PC-9 (cell line): ENCODE measurements around the gene ZFHX3.

ENCODE experiments used
- EZH2 ChIP-seq: fragments of 200-600 bp; sonication (generic); IDR thresholded peaks from 2 replicates; pipeline ENCODE4 v1.8.0; 2017; ENCODE audit warnings: antibody characterized with exemption, low read depth
- TF ChIP-seq, protein P1 (sequence below): fragments of 200-600 bp; sonication (generic); conservative IDR thresholded peaks from 2 replicates; pipeline ENCODE4 v1.6.1; 2017; ENCODE audit warnings: mixed run types, antibody characterized with exemption, mild to moderate bottlenecking, moderate library complexity

GRCh38 chr16:72743011-72743761, 304.7 kb downstream of the ZFHX3 start:
- TF ChIP-seq, protein P1, sequence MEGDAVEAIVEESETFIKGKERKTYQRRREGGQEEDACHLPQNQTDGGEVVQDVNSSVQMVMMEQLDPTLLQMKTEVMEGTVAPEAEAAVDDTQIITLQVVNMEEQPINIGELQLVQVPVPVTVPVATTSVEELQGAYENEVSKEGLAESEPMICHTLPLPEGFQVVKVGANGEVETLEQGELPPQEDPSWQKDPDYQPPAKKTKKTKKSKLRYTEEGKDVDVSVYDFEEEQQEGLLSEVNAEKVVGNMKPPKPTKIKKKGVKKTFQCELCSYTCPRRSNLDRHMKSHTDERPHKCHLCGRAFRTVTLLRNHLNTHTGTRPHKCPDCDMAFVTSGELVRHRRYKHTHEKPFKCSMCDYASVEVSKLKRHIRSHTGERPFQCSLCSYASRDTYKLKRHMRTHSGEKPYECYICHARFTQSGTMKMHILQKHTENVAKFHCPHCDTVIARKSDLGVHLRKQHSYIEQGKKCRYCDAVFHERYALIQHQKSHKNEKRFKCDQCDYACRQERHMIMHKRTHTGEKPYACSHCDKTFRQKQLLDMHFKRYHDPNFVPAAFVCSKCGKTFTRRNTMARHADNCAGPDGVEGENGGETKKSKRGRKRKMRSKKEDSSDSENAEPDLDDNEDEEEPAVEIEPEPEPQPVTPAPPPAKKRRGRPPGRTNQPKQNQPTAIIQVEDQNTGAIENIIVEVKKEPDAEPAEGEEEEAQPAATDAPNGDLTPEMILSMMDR: no peak
- no peak for TF ChIP-seq EZH2
